Omental fat pad (tissue), 4 donors: ENCODE results near the gene SLA2. TPM values are rescaled to one million over a fixed set of nuclear protein-coding genes. Genes with fewer than 3 reads are reported as not detected.

Source experiments
- ATAC-seq: fragments of 150-250 bp; one replicate; pipeline ENCODE4 v1.9.1; 2016; ENCODE audit warnings: mild to moderate bottlenecking, moderate library complexity; ENCODE audit not compliant: low FRiP score
- DNase-seq: peaks from one replicate; pipeline ENCODE4 v3.0.0-alpha.2; 2019; ENCODE audit warnings: low spot score
- total RNA-seq, 4 donors: library from RNA; depleted of rRNA; stranded (reverse); fragments of >200 nt; gene quantifications; one replicate each; pipeline ENCODE4 v1.1.0, GENCODE V29; 2016
- TF ChIP-seq, protein P1 (sequence below), 3 donors: fragments of 450-650 bp; IDR thresholded peaks; one replicate each; pipeline ENCODE4 v1.5.1; 2016 to 2017; ENCODE audit warnings: antibody characterized with exemption in 3 of 3, mild to moderate bottlenecking in 3 of 3, moderate library complexity in 2 of 3

The SLA2 gene
- total RNA-seq, 4 donors from 2014 or later, result 1.1 to 3.2 (median 1.6) TPM

DNA sequence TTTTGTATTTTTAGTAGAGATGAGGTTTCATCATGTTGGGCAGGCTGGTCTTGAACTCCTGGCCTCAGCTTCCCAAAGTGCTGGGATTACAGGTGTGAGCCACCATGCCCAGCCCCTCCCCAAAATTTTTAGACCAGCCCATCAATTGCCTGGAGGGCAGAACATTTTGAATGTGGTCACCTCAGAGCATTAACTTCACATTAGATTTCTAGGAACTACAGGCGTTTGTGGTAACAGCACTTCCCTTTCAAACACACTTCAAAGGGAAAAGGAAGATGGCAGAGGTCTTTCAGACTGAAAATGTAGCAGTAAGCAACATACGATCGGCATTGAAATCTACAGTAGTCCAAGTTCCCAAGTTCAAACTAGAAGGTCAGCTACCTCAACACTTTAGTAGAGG lies 12.3 kb upstream of the SLA2 start:
- DNase-seq (no peak), ATAC-seq (no peak)
- TF ChIP-seq, protein P1, sequence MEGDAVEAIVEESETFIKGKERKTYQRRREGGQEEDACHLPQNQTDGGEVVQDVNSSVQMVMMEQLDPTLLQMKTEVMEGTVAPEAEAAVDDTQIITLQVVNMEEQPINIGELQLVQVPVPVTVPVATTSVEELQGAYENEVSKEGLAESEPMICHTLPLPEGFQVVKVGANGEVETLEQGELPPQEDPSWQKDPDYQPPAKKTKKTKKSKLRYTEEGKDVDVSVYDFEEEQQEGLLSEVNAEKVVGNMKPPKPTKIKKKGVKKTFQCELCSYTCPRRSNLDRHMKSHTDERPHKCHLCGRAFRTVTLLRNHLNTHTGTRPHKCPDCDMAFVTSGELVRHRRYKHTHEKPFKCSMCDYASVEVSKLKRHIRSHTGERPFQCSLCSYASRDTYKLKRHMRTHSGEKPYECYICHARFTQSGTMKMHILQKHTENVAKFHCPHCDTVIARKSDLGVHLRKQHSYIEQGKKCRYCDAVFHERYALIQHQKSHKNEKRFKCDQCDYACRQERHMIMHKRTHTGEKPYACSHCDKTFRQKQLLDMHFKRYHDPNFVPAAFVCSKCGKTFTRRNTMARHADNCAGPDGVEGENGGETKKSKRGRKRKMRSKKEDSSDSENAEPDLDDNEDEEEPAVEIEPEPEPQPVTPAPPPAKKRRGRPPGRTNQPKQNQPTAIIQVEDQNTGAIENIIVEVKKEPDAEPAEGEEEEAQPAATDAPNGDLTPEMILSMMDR (IDR thresholded peaks at IDR 0.05), result no peak

DNA sequence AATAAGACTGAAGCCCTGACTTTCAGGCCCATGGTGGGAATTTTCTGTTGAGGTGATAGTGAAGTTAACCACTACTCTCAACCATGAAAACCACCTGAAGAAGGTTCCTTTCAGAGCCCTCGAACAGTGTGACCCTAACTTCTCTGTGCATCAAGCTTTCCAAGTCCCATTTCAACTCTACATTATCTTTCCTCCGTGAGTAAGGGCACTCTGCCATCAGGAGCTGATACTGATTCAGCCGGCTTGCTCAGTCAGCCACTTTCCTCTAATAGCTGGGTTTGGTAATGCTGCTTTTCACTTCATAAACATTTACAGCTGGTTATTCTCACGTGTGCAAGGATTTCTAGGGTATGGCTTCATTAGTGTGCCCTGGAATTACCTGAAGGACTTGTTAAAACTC lies 10.7 kb upstream of the SLA2 start:
- DNase-seq (no peak), ATAC-seq (no peak)
- TF ChIP-seq, protein P1 (IDR thresholded peaks at IDR 0.05), result no peak

DNA sequence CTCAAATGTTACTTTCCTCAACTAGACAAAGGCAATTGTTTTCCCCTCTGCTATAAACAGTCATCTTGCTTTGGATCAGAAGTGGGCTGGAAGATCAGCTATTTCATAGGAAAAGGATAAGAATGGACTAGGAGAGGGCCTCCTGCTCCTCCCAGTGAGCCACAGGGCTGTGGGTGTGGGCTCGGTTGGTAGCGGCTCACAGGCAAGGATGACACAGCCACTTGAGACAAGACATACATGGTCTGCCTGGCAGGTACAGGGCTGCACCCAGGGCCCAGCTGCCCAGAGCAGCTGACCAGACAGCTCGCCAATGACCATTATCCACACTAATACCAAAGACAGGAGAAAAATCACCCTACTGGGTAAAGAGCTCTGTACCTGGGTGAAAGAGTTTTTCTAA lies 9.0 kb upstream of the SLA2 start:
- TF ChIP-seq, protein P1 (IDR thresholded peaks at IDR 0.05), result no peak
- DNase-seq, result no peak

DNA sequence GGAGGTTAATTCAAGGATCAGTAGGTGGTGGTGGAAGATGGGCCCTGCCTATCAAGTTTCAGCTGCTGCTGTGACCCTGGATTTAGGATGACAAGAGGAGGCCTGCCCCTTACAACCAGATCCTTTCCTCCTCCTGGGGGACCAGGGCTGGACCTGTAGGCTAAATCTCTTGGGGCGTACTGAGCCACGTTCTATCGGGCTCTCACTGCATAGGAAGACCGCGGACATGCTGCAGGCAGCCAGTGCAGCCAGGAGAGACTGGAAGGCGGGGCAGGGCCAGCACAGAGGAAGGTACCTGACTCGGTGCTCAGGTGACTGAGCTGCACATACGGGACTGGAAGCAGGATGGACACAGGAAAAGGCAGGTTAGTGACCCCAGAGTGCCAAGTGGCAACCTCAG lies 8.5 kb upstream of the SLA2 start:
- TF ChIP-seq, protein P1 (IDR thresholded peaks at IDR 0.05), result no peak
- no peak for ATAC-seq
- no peak for DNase-seq

More for the DNA sequence above, 9.0 kb upstream of the SLA2 start:
- no peak for ATAC-seq

DNA sequence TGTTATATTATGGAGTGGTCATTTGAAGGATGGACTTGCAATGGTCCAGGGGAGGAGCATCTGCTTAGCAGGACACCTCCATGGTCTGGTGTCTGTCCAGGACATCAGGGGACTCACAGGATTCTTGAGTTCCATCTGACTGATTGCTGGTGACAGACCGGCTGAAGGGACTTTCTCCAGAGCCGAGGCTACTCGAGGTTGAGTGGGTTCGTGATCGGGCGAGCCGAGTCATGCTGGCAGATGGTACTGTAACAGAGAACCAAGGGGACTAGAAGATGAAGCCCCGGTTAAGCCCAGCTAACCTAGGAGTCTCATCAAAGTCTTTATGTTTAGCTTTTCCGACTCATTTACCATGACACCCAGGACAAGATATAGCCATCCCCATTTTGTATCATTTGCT lies 7.5 kb upstream of the SLA2 start:
- no peak for ATAC-seq
- no peak for DNase-seq
- TF ChIP-seq, protein P1 (IDR thresholded peaks at IDR 0.05), result no peak

DNA sequence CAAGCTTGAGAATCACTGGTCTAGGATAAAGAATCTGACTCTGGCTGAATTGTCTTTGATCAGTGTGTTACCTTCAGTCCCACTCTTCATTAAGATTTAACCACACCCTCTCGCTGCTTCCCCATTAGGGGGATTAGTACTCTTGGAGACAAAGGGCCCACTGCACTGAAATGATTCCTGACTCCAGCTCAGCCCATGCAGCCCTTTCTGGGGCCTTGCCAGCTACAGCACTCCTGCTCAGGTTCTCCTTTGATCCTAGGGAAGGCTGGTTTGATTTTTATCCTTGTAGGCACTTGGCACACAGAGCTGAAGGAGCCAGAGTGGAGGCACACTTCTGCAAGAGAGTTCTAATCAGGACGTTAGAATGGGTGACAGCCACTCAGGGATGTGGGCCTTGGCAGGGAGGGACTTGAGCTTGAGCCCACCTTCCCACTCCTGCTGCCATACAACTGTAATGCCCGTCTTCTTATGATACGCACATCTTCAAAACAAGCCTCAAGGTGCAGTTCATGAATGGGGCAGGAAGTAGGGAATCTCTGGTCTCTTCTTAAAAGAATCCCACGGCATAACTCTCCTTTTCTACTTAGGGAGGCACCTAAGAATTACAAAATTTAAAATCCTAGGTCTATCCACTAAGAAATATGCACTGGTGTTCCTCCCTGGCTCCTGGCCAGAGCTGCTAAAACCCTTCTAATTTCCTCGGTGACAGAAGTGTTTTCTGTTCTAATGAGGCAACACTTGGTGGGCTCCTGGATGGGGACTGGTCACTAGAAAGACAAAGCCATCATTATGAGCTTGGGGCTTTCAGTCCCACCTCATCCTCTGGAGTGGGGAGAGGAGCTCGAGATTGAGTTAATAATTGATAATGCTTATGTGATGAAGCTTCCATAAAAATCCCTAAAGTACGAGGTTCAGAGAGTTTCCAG lies 1.5 kb upstream of the SLA2 start:
- no peak for DNase-seq

More for the DNA sequence above, 1.5 kb upstream of the SLA2 start:
- TF ChIP-seq, protein P1 (IDR thresholded peaks at IDR 0.05), result no peak
- no peak for ATAC-seq
